Duodenal mucosa (tissue), 2 donors: ENCODE data around the gene PLA2G4A.

ENCODE experiments used
- H3K27ac ChIP-seq: one replicate; pipeline ENCODE4 v1.7.0; 2013; ENCODE audit warnings: low read depth, low read length
- H3K27me3 ChIP-seq, 2 donors: one replicate each; pipeline ENCODE4 v1.7.0; 2013; ENCODE audit warnings: low read length in 2 of 2, control low read depth in 1 of 2; ENCODE audit not compliant: insufficient read depth in 2 of 2, control insufficient read depth in 1 of 2
- H3K36me3 ChIP-seq, 2 donors: one replicate each; pipeline ENCODE4 v1.7.0; 2013; ENCODE audit warnings: low read length in 2 of 2, control low read depth in 1 of 2; ENCODE audit not compliant: insufficient read depth in 2 of 2, control insufficient read depth in 1 of 2
- H3K4me1 ChIP-seq, 2 donors: one replicate each; pipeline ENCODE4 v1.7.0; 2013; ENCODE audit warnings: low read length in 2 of 2, control low read depth in 1 of 2; ENCODE audit not compliant: insufficient read depth in 2 of 2, control insufficient read depth in 1 of 2
- H3K4me3 ChIP-seq, 2 donors: one replicate each; pipeline ENCODE4 v1.7.0; 2013; ENCODE audit warnings: low read length in 2 of 2, low read depth in 1 of 2
- H3K9ac ChIP-seq, 2 donors: one replicate each; pipeline ENCODE4 v1.7.0; 2013; ENCODE audit warnings: low read length in 2 of 2, low read depth in 1 of 2
- H3K9me3 ChIP-seq, 2 donors: one replicate each; pipeline ENCODE4 v1.7.0; 2013; ENCODE audit warnings: low read length in 2 of 2, control low read depth in 1 of 2; ENCODE audit not compliant: control insufficient read depth in 1 of 2

The PLA2G4A gene

GRCh38 chr1:186997877-186998276 is 169.1 kb downstream of the PLA2G4A start:
- H3K27ac ChIP-seq, result no peak overlapping the region

GRCh38 chr1:186999506-186999905 is 170.8 kb downstream of the PLA2G4A start:
- Histone ChIP-seq H3K9me3 (no peaks in the 10 kb centered on the region), H3K27ac (no peak overlapping the region), H3K36me3 (no peaks in the 10 kb centered on the region), H3K9ac (no peak overlapping the region), H3K4me1 (no peaks in the 10 kb centered on the region), H3K4me3 (no peak overlapping the region), H3K27me3 (peaks cover 0 to 5% of the 10 kb centered on the region in 2 donors)

More at GRCh38 chr1:186997877-186998276, 169.1 kb downstream of the PLA2G4A start:
- no peak overlapping the region for H3K4me3 ChIP-seq
- H3K27me3 ChIP-seq, result peaks cover 0 to 5% of the 10 kb centered on the region in 2 donors
- H3K4me1 ChIP-seq, result no peaks in the 10 kb centered on the region
- no peaks in the 10 kb centered on the region for H3K9me3 ChIP-seq
- no peaks in the 10 kb centered on the region for H3K36me3 ChIP-seq
- H3K9ac ChIP-seq, result no peak overlapping the region

- Histone ChIP-seq H3K9ac (no peak overlapping the region), H3K36me3 (no peaks in the 10 kb centered on the region), H3K27ac (no peak overlapping the region), H3K4me3 (no peak overlapping the region), H3K27me3 (peaks cover 0 to 5% of the 10 kb centered on the region in 2 donors), H3K4me1 (no peaks in the 10 kb centered on the region), H3K9me3 (no peaks in the 10 kb centered on the region)
These were observed 172.6 kb downstream of the PLA2G4A start for GRCh38 chr1:187001198-187001889.

- no peak overlapping the region for H3K4me3 ChIP-seq
- H3K36me3 ChIP-seq, result no peaks in the 10 kb centered on the region
- H3K27ac ChIP-seq, result no peak overlapping the region
- no peak overlapping the region for H3K9ac ChIP-seq
- H3K27me3 ChIP-seq, result peaks cover 0 to 5% of the 10 kb centered on the region in 2 donors
- no peaks in the 10 kb centered on the region for H3K9me3 ChIP-seq
- no peaks in the 10 kb centered on the region for H3K4me1 ChIP-seq
These were observed 174.6 kb downstream of the PLA2G4A start for GRCh38 chr1:187003353-187003752.

GRCh38 chr1:187006896-187007295 is 178.1 kb downstream of the PLA2G4A start:
- H3K27me3 ChIP-seq, result no peaks in the 10 kb centered on the region
- H3K27ac ChIP-seq, result no peak overlapping the region
- H3K4me3 ChIP-seq, result no peak overlapping the region
- H3K9me3 ChIP-seq, result no peaks in the 10 kb centered on the region
- H3K4me1 ChIP-seq, result no peaks in the 10 kb centered on the region
- no peaks in the 10 kb centered on the region for H3K36me3 ChIP-seq
- no peak overlapping the region for H3K9ac ChIP-seq

- Histone ChIP-seq H3K36me3 (no peaks in the 10 kb centered on the region), H3K27ac (no peak overlapping the region), H3K4me3 (no peak overlapping the region), H3K4me1 (no peaks in the 10 kb centered on the region), H3K9me3 (no peaks in the 10 kb centered on the region), H3K9ac (no peak overlapping the region), H3K27me3 (no peaks in the 10 kb centered on the region)
These were observed 180.6 kb downstream of the PLA2G4A start for GRCh38 chr1:187009320-187009719.

GRCh38 chr1:187010571-187011309 is 182.0 kb downstream of the PLA2G4A start:
- Histone ChIP-seq H3K9ac (no peak overlapping the region), H3K4me3 (no peak overlapping the region), H3K36me3 (no peaks in the 10 kb centered on the region), H3K9me3 (no peaks in the 10 kb centered on the region), H3K4me1 (no peaks in the 10 kb centered on the region), H3K27me3 (no peaks in the 10 kb centered on the region), H3K27ac (no peak overlapping the region)

- Histone ChIP-seq H3K4me3 (no peak overlapping the region), H3K27ac (no peak overlapping the region), H3K4me1 (no peaks in the 10 kb centered on the region), H3K36me3 (no peaks in the 10 kb centered on the region), H3K27me3 (no peaks in the 10 kb centered on the region), H3K9me3 (no peaks in the 10 kb centered on the region), H3K9ac (no peak overlapping the region)
These were observed 184.9 kb downstream of the PLA2G4A start for GRCh38 chr1:187013582-187014200.

GRCh38 chr1:187018291-187018690 is 189.5 kb downstream of the PLA2G4A start:
- no peak overlapping the region for H3K4me3 ChIP-seq
- H3K27ac ChIP-seq, result no peak overlapping the region
- H3K9me3 ChIP-seq, result no peaks in the 10 kb centered on the region
- no peaks in the 10 kb centered on the region for H3K27me3 ChIP-seq
- no peaks in the 10 kb centered on the region for H3K4me1 ChIP-seq
- H3K36me3 ChIP-seq, result no peaks in the 10 kb centered on the region
- no peak overlapping the region for H3K9ac ChIP-seq

GRCh38 chr1:187027253-187027652 is 198.5 kb downstream of the PLA2G4A start:
- Histone ChIP-seq H3K4me1 (no peaks in the 10 kb centered on the region), H3K27me3 (no peaks in the 10 kb centered on the region), H3K9me3 (peaks cover 0 to 5% of the 10 kb centered on the region in 2 donors), H3K4me3 (no peak overlapping the region), H3K36me3 (no peaks in the 10 kb centered on the region), H3K9ac (no peak overlapping the region), H3K27ac (no peak overlapping the region)
